Right renal pelvis (tissue), 4 donors: Measurements from ENCODE around the gene C10orf105. TPM values are rescaled to one million over a fixed set of nuclear protein-coding genes. Genes with fewer than 3 reads are reported as not detected.

ENCODE experiments used
- DNase-seq, 4 donors: peaks; one replicate each; pipeline ENCODE4 v3.0.0-alpha.2; 2013; ENCODE audit warnings: low read depth in 4 of 4, low spot score in 3 of 4, missing footprints in 1 of 4
- polyA plus RNA-seq, 4 donors: library from polyadenylated mRNA; unstranded; fragments of 120-200 nt; gene quantifications; one replicate each; pipeline ENCODE4 v1.2.1, GENCODE V29; 2013; ENCODE audit not compliant: insufficient read length in 4 of 4

Gene C10orf105
- polyA plus RNA-seq, 4 donors, result 0.09 to 0.16 (median 0.15) TPM

DNA sequence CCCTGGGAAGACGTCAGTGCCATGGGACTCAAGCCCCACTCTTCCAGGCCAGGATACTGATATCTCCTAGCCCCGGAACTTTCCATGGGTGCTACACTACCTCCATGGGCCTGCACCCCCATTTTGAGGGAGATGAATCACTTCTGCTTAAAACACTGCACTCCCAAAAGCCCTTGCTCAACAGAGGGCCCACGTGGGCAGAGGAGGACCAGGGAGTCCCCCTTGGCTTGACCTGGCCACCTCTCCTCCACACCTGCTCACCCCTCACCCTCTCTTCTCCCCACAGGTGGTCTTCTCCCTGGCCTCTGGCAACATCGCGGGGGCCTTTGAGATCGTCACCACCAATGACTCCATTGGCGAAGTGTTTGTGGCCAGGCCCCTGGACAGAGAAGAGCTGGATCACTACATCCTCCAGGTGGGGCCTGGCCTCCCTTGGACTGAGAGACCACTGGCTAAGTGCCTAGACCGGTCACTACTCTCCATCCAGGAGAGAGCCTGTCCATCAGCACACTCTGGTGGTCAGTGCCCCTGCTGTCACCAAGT, 19.9 kb upstream of the C10orf105 start:
- DNase-seq, result no peak

DNA sequence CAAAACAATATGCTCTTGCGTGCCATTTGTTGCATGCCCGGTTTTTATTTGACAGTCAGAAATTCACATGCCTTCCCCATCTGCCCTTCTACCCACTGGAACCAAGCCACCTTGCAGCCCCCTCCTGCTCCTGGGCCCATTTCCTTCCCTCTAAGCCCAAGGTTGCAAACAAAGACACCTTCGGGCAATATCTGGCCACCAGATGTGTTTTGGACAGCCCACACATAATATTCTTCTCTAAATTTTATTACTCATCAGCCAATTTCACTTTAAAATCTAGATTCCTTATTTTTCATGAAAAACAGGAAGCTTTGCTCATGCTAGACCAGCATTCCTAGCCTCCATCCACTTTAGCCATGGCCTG, 18.2 kb upstream of the C10orf105 start:
- no peak for DNase-seq

DNA sequence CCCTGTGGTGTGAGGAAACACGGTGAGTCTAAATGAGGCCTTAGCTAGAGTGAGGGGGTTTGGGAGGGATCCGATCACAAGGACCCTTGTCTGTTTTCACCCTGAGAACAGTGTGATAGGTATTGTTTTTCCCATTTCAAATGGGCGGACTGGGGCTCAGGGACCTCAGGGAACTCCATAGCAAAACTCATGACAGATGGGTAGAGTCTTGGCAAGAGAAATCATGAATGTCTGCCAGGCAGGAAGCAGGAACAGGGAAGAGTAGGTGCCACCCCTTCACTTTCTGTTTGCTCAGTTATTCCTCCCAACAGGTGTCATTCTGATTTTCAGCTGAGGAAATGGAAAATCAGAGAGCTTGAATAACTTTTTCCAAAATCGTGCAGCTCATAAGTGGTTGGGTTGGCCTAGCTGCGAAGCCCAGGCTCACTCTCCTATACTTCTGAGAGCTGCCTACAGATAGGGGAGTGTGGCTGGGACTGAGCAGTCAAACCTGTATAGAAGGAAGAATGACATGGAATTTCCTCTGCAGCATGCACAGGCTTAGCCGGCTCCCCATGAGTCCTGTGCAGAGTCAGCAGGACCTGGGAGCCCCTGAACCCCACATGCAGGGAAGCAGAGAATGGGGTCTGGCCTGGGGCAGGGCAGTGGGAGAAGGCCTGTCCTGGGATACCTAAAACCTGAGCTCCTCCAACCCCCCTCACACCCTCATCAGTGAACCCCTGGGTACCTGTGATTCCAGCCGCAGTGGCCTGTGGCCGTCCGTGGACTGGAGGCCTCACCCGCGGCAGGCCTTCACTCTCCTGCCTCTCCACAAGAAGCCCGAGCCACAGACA, 17.6 kb upstream of the C10orf105 start:
- DNase-seq, result no peak

DNA sequence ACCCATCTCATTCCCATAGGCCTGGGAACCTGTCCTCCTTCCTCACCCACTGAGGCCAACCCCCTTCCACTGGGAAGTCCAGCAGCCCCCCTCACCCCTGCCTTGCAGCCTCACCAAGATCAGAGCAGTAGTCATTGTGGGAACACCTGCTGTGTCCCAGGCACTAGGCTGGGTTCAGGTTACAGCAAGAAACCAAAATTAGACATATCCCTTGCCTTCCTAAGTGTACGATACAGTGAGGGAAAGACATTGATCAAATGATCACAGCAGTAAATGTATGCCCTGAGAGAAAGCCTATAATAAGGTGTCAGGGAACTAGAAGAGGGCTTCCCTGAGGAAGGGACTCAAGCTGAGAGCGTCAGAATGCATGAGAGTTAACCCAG, 17.0 kb upstream of the C10orf105 start:
- no peak for DNase-seq

DNA sequence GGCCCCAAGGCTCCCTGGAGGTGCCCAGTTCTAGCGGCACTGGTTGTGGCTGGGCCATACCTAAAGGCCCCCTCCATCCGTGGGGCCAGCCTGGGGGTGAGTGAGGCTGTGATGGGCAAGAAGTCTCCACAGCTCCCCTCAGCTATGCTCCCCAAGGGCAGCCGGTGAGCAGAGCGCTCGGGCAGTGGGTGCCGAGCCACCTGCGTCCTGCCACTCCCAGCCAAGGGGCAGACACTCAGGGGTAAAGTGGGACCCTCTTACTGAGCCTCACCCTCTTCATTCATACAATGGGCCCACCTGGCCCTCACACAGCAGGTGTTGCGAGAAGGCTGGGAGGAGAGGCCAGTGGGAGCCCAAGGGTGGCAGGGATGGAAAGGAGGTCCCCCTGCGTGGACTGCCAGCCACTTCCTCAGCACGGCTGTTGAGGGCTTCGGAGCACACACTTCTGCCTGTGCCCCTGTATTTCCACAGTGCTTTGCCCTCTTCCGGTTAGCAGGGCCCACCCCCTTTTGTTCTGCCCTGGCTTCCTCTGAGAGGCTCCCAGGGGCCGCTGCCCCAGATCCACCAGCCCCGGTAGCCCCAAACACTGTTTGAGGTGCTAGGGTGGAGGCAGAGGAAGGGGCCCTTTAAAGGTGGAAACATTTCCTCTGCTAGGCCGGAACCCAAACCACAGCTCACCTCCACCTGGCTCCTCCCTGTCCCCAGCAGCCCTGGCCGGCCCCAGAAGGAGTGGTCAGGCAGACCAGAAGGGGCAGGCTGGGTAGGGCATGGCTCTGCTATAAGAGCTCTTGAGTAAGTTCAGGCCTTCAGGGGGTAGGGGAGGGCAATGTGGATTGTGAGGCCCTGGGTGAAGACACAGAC, 16.4 kb upstream of the C10orf105 start:
- DNase-seq, result no peak

GRCh38 chr10:71734797-71735196, 15.2 kb upstream of the C10orf105 start:
- DNase-seq, result no peak

DNA sequence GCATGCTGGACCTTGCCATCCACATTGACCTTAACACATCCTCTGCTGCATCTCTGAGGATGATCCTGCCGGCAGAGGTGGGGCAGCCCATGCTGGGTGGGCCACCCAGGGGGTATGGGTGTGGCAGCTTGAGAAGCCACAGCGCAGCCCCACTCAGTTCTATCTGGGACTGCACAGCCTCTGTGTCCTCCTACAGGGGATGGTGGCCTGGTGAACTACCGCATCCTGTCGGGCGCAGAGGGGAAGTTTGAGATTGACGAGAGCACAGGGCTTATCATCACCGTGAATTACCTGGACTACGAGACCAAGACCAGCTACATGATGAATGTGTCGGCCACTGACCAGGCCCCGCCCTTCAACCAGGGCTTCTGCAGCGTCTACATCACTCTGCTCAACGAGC, 12.2 kb upstream of the C10orf105 start:
- no peak for DNase-seq

DNA sequence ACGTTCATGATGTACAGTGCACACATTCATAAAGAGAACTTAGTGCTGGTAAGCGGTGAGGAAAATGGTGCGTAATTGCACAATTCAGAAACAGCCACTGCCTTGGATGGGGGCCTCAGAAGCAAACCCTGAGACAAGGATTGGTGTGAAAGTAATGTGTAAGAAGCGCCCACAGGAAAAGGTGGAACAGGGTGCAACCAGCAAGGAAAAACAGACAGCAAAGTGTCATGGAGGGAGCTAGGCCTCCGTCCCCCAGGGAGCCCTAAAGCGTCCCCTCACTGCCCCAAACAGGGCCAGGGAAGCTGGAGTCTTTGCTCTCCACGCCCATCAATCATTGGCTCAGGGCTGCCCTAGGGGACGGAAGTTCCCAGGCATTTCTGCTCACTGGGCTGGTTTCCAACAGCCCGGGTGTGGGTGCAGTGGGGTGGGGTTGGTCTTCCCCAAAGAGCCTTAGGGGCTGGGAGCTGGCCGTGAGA, 9.6 kb upstream of the C10orf105 start:
- no peak for DNase-seq

DNA sequence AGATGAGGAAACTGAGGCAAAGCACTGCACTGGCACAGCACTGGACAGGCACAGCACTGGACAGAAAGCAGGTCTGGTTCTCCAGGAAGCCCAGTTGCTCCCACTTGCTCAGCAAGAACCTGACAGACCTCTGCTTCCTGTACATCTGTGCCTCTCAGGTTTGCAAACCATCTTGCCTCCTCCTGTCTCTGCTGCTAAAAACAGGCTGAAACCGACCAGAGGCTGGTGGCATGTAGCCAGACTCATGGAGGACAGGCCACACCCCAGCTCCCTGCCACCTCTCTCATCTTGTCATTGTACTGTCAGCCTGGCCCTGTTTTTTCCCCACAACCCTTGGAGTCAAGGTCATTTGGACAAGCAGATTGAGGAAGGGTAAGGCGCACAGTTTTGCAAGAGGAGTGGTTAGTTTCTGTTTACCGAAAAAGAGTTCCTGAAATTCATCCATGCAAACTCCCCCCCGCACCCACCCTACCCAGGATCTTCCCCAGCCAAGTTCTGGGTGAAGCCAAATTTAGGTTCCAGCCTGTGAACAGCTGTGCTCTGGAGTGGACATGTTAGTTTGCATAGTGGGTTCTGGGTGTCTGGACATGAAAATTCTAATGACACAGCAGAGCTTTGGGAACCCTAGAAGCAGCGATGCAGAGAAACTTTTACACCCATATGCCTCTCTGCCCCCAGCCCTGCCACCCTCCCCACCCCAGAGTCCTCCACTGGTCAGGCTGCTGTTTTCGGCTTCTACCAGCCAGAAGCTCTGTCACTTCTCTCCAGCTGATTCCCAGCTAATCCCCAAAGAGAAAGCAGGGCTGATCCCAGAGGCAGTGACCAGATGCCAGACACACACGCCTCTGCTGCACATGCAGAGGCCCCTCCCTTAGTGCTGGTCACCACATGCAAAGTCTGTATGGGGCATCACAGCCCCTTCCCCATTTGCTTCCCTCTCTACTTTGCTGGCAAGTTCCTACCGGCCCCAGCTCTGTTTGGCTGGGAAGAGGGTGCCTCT, 8.5 kb upstream of the C10orf105 start:
- DNase-seq, result no peak

- DNase-seq, result no peak
Observed at GRCh38 chr10:71727105-71727737, 7.6 kb upstream of the C10orf105 start.

- DNase-seq, result no peak
Observed at GRCh38 chr10:71726580-71727104, 7.1 kb upstream of the C10orf105 start.

DNA sequence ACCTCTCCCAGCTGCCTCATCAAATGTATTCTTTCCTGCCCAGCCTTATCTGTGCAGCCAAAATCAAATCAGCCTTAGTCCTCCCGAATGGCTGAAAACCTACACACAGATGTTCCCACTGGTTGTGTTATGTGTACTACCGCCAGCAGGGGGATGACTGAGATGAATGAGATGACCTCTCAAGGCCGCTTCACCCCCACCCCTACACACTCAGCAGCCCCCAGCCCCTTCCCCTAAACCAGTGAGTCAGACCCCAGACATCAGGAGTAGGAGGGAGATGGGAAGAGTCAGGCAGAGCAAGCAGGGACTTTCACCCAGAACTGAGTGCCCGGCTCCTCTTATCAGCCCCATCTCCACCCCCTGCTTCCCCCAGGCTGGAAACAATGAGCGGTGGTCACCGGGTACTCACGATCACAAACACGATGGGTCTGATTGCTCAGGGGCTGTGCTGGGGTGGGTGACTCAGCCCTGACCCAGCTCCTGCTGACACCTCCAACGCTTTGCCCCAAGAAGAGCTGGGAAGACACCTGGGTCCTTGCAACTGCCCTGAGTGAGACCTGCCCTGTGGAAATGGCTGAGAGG, 6.5 kb upstream of the C10orf105 start:
- no peak for DNase-seq

DNA sequence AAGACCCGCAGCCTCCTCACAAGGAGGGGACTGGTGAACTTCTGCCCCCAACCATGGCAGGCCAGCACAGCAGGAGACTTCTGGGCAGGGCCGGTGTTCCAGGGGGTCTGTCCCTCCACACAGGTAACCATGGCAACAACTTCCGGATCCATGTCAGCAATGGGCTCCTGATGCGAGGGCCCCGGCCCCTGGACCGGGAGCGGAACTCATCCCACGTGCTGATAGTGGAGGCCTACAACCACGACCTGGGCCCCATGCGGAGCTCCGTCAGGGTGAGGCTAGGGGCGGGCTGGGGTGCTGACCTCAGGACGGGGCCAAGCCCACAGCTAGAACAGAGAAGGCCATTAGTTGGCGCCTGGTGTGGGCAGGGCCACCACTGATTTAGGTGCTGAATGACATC, 5.7 kb upstream of the C10orf105 start:
- DNase-seq, result no peak

- DNase-seq, result no peak
Observed at GRCh38 chr10:71724539-71724938, 5.0 kb upstream of the C10orf105 start.

- no peak for DNase-seq
Observed at GRCh38 chr10:71723311-71723710, 3.7 kb upstream of the C10orf105 start.

- no peak for DNase-seq
Observed at GRCh38 chr10:71722849-71723248, 3.3 kb upstream of the C10orf105 start.

GRCh38 chr10:71721313-71721712, 1.7 kb upstream of the C10orf105 start:
- no peak for DNase-seq

DNA sequence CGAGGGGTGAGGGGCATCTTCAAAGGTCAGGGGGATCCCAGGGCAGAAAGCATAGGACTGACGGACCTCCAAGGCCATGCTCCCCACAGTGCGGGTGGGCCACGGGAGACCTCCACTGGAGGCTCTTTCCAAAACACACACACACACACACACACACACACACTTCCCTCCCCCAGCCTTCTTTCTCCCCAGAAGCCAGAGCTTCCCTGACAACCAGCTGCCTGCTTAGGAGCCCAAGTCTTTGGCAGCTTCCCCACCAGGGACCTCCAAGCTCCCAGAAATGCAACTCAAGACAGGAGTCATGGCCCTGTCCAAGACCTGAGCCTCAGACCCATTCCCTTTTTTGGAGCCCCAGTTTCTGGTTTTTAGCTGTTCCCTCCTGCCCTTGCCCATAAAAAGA, 710 bp upstream of the C10orf105 start:
- no peak for DNase-seq

DNA sequence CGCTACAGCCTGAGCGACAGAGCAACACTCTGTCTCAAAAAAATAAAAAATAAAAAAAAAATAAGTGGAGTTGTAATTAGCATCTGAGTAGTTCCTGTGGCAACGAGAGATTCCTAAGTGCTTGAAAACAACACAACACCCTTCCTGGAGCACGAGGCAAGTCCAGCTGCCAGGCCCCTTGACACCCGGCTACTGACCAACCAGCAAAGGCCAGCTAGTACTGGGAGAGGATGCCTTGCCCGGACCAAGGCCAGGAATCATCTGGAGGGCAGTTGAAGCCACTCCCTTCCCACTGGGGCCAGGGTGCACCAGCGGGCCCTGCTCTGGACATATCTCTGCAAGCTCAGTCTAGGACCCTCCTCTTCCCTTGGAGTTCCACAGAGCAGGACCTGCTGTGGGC, 536 bp downstream of the C10orf105 start:
- no peak for DNase-seq
